ENCODE data around the gene KMT2C. TPM values are rescaled to one million over a fixed set of nuclear protein-coding genes. Genes with fewer than 3 reads are reported as not detected.
"Not testable (repeated sequence)": the region's sequence is repeated elsewhere in the genome, so short reads cannot be mapped to it uniquely, and the experiment has no call there.

Gene KMT2C
- total RNA-seq, 2 experiments from 2014 or later = 35.7 to 36.6 TPM

GRCh38 chr7:152386136-152386764, 49.6 kb downstream of the KMT2C start:
- intact Hi-C loops (cut with micrococcal nuclease); H3K27ac Mint-ChIP-seq; H3K4me3 Mint-ChIP-seq; H3K9me3 Mint-ChIP-seq; POLR2A ChIA-PET; CTCF ChIA-PET; DNase-seq; H3K27me3 Mint-ChIP-seq; H3K36me3 Mint-ChIP-seq: not testable (repeated sequence)
- peaks cover 20% of the 10 kb centered on the region for H3K4me1 Mint-ChIP-seq (ENCODE audit: low read depth)

GRCh38 chr7:152384235-152385200, 51.3 kb downstream of the KMT2C start:
- intact Hi-C loops (cut with micrococcal nuclease) = loop anchor here (5.0 kb wide), 1 partner anchor 43 kb away; no protein-coding TSS in a partner anchor
- POLR2A ChIA-PET, CTCF ChIA-PET: not testable (repeated sequence)

GRCh38 chr7:152383341-152384234, 52.2 kb downstream of the KMT2C start:
- intact Hi-C loops (cut with micrococcal nuclease) = loop anchor here (5.0 kb wide), 1 partner anchor 44 kb away; no protein-coding TSS in a partner anchor
- peaks cover 3% of the 10 kb centered on the region for H3K9me3 Mint-ChIP-seq
- ChIA-PET CTCF (no interaction called here), POLR2A (no interaction called here)
- H3K36me3 Mint-ChIP-seq = no peaks in the 10 kb centered on the region
- no peaks in the 10 kb centered on the region for H3K27me3 Mint-ChIP-seq
- peaks cover 31% of the 10 kb centered on the region for H3K4me1 Mint-ChIP-seq (ENCODE audit: low read depth)
- H3K4me3 Mint-ChIP-seq = no peak overlapping the region
- peak; percentile 31 for DNase-seq
- H3K27ac Mint-ChIP-seq = no peak overlapping the region

More at GRCh38 chr7:152384235-152385200, 51.3 kb downstream of the KMT2C start:
- H3K27me3 Mint-ChIP-seq, DNase-seq, H3K27ac Mint-ChIP-seq, H3K4me3 Mint-ChIP-seq, H3K36me3 Mint-ChIP-seq, H3K9me3 Mint-ChIP-seq: not testable (repeated sequence)
- H3K4me1 Mint-ChIP-seq (ENCODE audit: low read depth) = peaks cover 24% of the 10 kb centered on the region

DNA sequence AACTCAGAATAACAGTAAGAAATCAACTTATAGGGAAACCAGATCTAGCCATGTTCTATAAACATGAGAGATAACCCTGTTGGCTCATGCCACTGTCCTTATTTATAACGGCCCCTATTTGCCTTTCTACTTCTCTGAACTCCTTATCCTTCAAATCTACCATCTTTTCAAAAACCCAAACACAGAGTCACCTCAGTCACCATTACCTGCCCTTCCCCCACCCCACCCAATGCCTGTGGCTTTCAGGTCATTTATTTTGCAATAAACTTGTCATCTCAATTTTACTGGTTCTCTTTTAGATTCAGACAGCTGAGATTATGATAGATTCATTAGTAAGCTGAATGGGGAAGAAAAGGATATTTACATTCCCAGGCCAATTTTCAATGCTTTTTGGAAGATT, 53.6 kb downstream of the KMT2C start:
- Mint-ChIP-seq H3K4me3 (no peak overlapping the region), H3K27ac (no peak overlapping the region), H3K4me1 (ENCODE audit: low read depth) (peaks cover 35% of the 10 kb centered on the region), H3K27me3 (no peaks in the 10 kb centered on the region), H3K9me3 (no peaks in the 10 kb centered on the region), H3K36me3 (peaks cover 3% of the 10 kb centered on the region)
- ChIA-PET POLR2A (no interaction called here), CTCF (no interaction called here)
- peak; percentile 54 for DNase-seq
- intact Hi-C loops (cut with micrococcal nuclease) = loop anchor here (5.0 kb wide), 1 partner anchor 45 kb away; no protein-coding TSS in a partner anchor

DNA sequence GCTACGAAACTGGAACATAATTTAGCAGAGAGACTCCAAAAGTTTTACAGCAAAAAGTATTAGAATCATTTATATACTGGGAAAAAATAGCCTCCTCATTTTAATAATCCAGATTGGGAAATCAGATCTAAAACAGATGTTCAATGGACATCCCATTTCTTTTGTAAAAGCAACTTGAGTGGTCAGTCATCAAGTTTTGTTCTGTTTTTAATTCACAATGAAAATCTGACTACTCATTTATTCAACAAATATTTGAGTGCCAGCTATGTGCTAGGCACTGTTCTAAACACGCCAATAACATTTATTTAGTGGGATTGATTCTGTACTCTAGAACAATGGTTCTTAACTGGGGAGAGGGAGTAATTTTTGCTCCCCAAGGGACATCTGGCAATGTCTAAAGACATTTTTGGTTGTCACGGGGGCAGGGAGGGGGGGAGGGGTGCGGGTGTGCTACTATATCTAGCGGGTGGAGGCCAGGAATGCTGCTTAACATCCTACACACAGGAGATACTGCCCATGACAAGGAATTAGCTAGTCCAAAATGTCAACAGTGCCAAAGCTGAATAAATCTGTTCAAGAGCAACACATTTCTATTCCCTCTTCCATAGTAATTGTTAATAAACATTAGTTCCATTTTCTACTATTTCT, 54.7 kb downstream of the KMT2C start:
- H3K36me3 Mint-ChIP-seq, CTCF ChIA-PET, H3K27me3 Mint-ChIP-seq, H3K9me3 Mint-ChIP-seq, POLR2A ChIA-PET, H3K27ac Mint-ChIP-seq, H3K4me3 Mint-ChIP-seq, DNase-seq: not testable (repeated sequence)
- peaks cover 37% of the 10 kb centered on the region for H3K4me1 Mint-ChIP-seq (ENCODE audit: low read depth)
- intact Hi-C loops (cut with micrococcal nuclease) = loop anchor here (5.0 kb wide), 1 partner anchor 46 kb away; no protein-coding TSS in a partner anchor

DNA sequence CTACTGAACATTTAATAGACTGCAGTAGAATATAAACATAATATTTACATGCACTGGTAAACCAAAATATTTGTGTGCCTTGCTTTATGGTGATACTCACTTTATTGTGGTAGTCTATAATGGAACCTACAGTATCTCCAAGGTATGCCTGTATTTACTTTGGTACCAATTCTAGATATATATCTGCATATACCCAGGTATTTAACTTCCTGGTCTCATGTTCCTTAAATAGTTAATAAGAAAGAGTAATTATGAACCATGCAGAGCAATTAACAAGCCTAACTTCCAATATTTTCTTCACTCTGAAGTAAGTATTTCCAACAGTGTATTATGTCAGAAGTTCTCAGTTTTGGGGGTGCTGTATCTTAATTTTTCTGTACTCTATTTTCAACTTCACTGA, 57.3 kb downstream of the KMT2C start:
- H3K36me3 Mint-ChIP-seq; H3K4me3 Mint-ChIP-seq; H3K27ac Mint-ChIP-seq; POLR2A ChIA-PET; DNase-seq; intact Hi-C loops (cut with micrococcal nuclease); H3K27me3 Mint-ChIP-seq; CTCF ChIA-PET; H3K9me3 Mint-ChIP-seq: not testable (repeated sequence)
- H3K4me1 Mint-ChIP-seq (ENCODE audit: low read depth) = peaks cover 34% of the 10 kb centered on the region

DNA sequence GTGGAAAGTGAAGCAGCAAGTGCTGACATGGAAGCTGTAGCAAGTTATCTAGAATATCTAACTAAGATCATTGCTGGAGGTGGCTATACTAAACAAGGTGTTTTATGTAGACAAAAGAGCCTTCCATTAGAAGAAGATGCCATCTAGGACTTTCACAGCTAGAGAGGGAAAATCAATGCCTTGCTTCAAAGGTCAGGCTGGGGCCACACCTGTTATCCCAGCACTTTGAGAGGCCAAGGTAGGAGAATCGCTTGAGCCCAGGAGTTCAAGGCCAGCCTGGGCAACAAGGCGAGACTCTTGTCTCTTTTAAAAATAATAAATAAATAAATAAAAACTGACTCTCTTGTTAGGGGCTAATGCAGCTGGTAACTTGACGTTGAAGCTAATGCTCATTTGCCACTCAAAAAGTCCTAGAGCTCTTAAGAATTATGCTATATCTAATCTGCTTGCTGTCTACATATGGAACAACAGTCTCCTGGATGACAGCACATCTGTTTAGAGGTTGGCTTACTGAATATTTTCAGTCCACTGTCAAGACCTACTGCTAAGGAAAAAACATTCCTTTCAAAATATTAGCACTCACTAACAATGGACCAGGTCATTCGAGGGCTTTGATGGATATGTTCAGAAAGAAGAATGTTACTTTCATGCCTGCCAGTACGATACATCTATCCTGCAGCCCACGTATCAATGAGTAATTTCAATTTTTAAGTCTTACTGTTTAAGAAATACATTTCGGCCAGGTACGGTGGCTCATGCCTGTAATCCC, 58.9 kb downstream of the KMT2C start:
- Mint-ChIP-seq H3K4me1 (ENCODE audit: low read depth) (peaks cover 40% of the 10 kb centered on the region), H3K9me3 (peaks cover 12% of the 10 kb centered on the region)
- H3K36me3 Mint-ChIP-seq; H3K27me3 Mint-ChIP-seq; intact Hi-C loops (cut with micrococcal nuclease); H3K27ac Mint-ChIP-seq; POLR2A ChIA-PET; DNase-seq; H3K4me3 Mint-ChIP-seq: not testable (repeated sequence)
- CTCF ChIA-PET = interaction anchor here (0.6 kb wide), 1 partner anchor 39 kb away, joined by 3 read pairs; no protein-coding TSS in a partner anchor

GRCh38 chr7:152370297-152370696, 65.5 kb downstream of the KMT2C start:
- Mint-ChIP-seq H3K27me3 (no peaks in the 10 kb centered on the region), H3K27ac (no peak overlapping the region), H3K4me3 (no peak overlapping the region), H3K36me3 (peaks cover 11% of the 10 kb centered on the region), H3K9me3 (peaks cover 21% of the 10 kb centered on the region), H3K4me1 (ENCODE audit: low read depth) (peaks cover 40% of the 10 kb centered on the region)
- CTCF ChIA-PET = no interaction called here
- POLR2A ChIA-PET = no interaction called here
- no peak for DNase-seq
- intact Hi-C loops (cut with micrococcal nuclease) = no loop called here

DNA sequence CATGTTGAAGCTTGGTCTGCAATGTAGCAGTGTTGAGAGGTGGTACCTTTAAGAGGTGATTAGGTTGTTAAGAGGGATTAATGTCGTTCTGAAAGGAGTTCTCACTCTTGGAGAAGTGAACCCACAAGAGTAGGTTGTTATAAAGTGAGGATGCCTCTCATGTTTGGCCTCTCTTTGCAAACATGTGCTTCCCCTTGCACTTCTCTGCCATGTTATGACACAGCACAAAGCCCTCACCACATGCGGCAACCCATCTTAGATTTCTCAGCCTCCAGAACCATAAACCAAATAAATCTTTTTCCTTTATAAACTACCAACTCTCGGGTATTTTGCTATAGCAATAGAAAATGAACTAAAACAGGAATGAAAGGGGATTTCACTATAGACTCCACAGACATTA, 66.3 kb downstream of the KMT2C start:
- intact Hi-C loops (cut with micrococcal nuclease) = no loop called here
- Mint-ChIP-seq H3K27me3 (no peaks in the 10 kb centered on the region), H3K4me3 (no peak overlapping the region), H3K36me3 (peaks cover 11% of the 10 kb centered on the region), H3K4me1 (ENCODE audit: low read depth) (peaks cover 45% of the 10 kb centered on the region), H3K9me3 (peaks cover 21% of the 10 kb centered on the region), H3K27ac (no peak overlapping the region)
- DNase-seq = no peak
- ChIA-PET CTCF (no interaction called here), POLR2A (no interaction called here)

GRCh38 chr7:152367170-152367569, 68.6 kb downstream of the KMT2C start:
- POLR2A ChIA-PET = interaction anchor here (0.5 kb wide), 1 partner anchor 33 kb away, joined by 3 read pairs; no protein-coding TSS in a partner anchor
- no peak overlapping the region for H3K27ac Mint-ChIP-seq
- intact Hi-C loops (cut with micrococcal nuclease) = no loop called here
- CTCF ChIA-PET = no interaction called here
- H3K4me3 Mint-ChIP-seq = no peak overlapping the region
- H3K9me3 Mint-ChIP-seq = peaks cover 11% of the 10 kb centered on the region
- no peak for DNase-seq
- peaks cover 11% of the 10 kb centered on the region for H3K36me3 Mint-ChIP-seq
- H3K27me3 Mint-ChIP-seq = no peaks in the 10 kb centered on the region
- peaks cover 58% of the 10 kb centered on the region for H3K4me1 Mint-ChIP-seq (ENCODE audit: low read depth)

DNA sequence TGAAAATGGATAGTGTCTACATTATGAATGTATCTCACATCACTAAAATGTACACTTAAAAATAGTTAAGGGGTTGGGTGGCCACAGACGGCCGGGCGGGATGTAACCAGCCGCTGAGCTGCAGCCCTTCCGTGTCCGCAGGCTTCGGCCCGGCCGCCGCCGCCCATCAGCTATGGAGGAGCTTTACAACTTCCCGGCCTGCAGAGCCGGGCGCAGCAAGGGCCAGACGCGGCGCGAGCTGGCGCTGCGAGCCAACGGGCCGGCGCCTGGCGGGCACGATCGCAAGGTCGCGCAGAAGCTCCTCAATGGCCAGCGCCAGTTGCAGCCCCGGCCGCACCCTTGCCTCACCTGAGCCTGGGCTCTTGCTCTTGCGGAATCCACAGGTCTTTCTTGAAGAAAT, 69.1 kb downstream of the KMT2C start:
- Mint-ChIP-seq H3K27ac (no peak overlapping the region), H3K4me3 (no peak overlapping the region)

More for the DNA sequence above, 69.1 kb downstream of the KMT2C start:
- peaks cover 9% of the 10 kb centered on the region for H3K9me3 Mint-ChIP-seq
- H3K27me3 Mint-ChIP-seq = no peaks in the 10 kb centered on the region
- peaks cover 10% of the 10 kb centered on the region for H3K36me3 Mint-ChIP-seq
- peaks cover 60% of the 10 kb centered on the region for H3K4me1 Mint-ChIP-seq (ENCODE audit: low read depth)
- ChIA-PET CTCF (interaction anchor here (0.7 kb wide), 1 partner anchor 11 kb away, joined by 3 read pairs; no protein-coding TSS in a partner anchor), POLR2A (no interaction called here)
- DNase-seq = no peak
- intact Hi-C loops (cut with micrococcal nuclease) = no loop called here

Measured in activated CD4-positive, alpha-beta memory T cell treated with anti-CD3 and anti-CD28 coated beads for 36 hours (primary cell).